AML-193 (cell line): ENCODE data around the gene KIF26B.

ENCODE experiments used
- DNase-seq, 2 experiments: peaks; one replicate each; lab custom pipeline; 2025; lab: John Stamatoyannopoulos, UW

Gene KIF26B

DNA sequence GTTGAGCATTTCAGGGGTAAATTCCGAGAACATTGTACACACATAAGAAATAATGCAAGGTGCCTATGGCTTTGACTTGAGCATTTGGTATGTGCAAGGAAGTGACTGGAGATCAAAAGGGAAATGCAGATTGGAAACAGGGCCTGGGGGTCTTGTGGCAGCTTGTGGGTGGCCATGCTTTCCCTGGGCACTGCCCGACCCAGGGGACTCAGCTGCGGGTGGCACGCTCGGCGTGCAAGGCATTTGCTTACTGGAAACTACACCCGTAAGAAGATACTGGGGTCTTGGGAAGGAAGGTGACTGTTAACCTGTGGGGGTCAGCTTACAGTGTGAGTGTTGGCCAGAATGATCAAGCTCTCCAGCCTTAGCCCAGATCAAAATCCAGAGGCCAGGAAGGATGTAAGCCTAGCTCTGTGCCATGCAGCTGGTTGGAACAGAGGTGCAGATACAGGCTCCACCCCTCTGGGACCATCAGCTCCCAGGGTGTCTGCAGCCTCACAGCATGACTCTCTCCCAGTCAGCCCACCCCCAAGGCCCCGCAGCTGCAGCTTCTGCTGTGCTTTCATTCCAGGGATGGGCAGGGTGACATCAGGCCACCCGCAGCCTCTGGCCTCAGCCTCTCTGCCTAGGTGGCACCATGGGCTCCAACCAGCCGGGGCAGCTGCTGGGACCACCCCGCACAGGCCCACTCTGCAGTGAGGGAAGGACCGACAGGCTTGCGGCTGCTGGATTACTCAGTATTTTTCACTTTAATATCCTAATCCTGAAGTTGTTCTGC is 55.1 kb downstream of the KIF26B start:
- no peak for DNase-seq

DNA sequence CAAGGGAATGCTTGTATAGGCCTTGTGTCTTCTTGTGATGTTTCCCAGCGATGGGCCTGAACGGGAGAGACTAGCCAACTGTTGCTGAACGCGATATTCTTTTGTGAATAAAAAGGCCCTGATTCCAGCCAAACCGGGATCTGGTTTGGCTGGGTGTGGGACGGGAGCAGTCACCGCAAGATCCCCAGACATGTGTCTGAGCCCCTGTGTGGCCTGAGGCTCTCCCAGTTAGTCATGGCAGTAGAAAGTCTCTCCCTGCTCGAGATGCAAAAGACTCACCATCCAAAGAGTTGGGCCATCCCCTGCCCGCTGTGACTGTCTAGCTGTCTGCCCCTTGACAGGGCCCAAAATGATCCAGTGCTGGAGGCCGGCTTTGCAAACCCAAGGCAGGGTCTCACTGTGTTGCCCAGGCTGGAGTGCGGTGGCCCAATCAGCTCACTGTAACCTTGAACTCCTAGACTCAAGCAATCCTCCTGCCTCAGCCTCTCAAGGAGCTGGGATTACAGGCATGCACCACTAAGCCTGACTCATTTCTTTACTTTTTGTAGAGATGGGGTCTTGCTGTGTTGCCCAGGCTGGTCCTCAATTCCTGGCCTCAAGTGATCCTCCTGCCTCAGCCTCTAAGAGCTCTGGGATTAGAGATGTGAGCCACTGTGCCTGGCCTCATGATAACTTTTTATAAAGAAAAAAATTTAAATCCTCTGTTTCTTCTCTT is 56.4 kb downstream of the KIF26B start:
- DNase-seq, result no peak

DNA sequence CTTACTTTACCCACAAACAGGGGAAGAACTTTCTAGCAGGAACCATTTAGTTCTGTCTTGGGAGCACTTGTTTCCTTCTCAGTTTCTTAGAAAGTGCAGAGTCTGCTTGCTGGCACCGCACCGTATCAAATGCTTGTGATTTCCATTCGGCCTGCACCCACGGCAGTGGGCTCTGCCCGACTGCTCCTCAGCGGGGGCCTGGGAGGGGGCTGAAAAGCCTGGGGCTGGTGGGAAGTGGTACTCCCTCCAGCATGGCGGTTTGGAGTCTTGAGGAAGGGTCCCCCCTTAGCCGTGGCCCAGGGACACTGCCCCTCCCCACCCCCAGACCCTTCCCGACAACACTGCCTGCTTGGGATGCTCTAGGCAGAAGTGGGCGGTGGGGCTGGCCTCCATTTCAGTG is 57.0 kb downstream of the KIF26B start:
- no peak for DNase-seq

DNA sequence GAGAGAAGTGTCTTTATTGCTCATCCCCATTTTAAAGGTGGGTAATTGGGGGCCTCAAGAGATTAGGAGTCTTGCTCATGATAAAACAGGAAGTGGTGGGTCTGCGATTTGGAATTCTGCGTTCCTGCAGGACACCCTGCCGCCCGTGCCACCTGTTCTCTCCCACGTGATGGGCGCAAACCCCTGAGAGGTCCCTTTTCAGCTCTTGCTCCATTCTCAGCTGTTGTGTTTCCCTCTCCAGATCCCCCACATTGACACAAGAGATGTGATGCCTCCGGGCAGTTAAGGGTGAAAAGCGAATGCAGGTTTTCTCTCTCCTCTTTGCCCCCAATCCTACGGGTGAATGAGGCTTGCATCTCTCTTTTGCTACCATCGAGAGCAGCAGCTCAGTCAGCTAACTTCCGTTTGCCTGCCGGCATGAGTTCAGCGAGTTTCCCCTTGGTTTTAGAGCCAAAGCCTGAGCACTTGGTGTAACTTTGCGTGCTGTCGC is 57.5 kb downstream of the KIF26B start:
- DNase-seq, result no peak

DNA sequence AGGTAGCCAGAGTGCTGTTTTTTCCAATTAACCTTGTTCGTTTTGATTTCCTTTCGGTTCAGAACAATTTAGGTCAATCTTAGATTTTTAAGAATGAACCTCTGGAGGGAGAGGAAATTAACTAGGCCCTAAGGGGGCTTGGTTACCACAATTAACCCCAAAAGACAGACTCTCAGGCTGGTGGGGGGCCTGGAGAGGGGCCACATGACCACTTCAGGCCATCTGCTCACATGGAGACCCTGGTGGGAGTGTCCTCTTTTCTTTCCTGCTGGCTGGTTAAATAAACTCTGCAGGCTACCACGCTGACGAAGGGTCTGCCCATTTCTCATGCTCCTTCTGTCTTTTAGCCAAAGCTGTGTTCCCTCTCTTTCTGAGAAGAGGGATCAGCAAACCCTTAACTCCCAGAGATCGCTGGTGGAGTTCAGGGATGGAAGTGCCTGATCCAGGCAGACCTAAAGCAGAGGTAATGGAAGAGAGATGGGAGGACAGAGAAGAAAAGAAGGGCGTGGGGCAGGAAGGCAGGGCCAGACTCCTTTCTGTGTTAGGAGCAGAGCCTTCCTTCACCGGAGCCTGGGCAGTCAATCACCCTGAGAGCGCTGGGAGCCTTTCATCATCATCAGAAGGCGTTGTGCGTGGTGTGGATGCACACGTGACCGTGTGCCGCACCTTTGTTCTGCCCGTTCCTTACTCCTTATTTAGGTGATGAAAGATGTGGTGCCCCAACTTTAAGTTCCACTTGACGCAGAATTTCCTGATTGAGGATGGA is 58.5 kb downstream of the KIF26B start:
- no peak for DNase-seq

DNA sequence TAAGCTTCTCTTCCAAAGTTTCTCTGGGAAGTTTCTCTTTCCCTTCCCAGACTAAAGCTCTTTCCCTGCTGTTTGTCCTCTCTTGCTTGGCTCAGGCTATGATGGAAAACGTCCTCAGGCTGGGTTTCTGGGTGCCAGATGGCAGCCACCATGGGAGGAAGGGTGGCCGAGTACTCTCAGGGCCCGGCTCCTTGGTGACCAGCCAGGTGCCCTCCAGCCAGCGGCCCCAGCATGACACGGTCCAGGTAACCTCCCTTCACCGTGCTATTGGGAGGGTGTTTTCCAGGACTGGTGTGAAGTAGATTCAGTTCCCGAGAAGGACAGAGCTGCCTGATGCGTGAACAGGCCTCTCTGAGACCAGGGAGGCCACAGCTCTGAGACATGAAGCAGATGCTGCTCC is 60.3 kb downstream of the KIF26B start:
- DNase-seq, result no peak

DNA sequence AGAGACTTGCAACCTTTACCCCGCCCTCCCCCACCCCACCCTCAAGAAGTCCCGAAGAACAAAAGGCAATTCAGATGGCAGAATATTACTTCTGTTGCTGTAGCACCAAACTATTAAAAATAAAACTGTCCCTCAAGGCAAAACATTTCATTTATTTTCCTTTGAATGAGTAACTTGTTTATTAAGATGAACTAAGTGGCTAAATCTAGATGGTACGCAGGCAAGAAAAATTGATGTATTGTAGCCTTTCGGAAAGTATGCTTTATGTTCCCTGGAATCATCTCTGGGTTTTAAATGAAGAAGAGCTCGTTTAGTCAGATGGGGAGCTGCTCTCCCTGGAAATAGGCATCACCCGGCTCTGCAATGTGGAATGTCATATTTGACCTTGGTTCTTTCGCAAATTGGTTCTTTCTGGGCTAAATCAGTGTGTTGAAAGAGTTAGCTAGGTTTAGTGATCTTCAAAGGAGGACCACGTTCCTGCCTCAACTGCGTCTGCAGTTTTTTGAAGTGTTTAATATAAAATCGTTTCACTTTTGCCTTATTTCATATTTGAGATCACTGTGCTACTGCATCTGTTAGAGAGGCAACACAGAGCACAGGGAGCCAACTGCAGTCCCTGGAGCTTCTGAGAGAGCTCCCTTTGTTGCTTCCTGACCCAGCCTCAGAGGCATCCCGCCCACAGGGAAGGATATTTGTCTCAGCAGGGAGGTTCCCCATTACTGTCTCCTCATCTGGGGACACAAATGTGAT is 61.8 kb downstream of the KIF26B start:
- no peak for DNase-seq

DNA sequence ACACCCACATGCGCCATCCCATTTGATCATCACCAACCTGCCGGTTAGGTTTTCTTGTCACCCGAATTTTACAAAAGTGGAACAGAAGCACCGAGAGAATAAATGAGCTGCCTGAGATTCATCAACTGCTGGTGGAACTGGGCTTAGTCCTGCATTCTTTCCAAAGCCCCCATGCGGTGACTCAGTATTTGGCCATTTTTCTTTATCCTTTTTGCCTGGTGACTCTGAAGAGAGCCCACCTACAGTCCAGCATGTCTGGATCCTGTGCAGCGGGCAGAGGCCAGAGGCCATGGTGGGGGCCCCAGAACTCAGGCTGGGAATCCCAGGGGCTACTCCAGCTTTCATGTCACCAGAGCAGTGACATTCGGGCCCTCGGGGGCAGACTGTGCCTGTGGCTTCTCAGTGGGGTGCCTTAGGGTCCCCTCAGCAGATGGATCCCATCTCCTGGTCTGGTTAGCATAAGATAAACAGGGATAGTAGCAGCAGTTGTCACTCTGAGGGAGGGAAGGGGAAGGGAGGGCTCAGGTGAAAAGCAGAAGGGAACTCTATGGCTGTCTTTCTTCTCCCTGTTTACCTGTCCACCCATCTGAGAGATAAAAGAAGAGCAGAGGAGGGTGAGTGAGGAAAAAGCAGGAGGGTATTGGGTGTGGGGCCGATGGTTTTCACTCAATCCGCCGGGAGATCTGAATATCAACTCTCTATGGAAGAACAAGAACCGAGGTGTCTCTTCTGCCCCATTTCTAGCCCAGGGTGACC is 63.2 kb downstream of the KIF26B start:
- no peak for DNase-seq

DNA sequence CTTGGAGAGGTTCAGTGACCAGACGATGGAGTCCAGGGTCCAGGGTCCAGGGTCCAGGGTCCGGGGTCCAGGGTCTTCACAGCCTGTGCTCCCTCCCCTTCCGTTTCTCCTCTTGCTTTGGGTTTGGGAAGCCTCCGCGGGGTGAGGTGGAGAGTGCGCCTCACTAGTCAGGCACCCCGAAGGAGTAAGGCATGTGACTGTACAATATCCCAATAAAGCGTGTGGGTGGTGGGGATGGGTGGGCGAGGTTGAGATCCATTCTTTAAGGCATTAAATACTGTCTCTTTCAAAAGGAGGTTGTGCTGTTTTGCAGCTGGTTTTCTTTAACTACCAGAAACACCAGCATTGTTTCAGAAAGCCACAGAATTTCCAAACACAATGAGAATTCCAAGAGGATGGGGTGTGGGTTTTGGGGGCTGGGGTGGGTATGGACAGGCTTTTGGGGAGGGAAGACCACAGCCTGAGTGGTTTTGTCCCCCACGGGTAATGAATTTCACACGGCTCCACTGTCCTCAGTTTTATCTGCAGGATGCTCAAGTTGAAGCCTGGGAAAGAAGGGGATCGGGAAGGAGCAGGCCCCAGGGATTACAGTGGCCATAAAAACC is 65.7 kb downstream of the KIF26B start:
- DNase-seq, result no peak

DNA sequence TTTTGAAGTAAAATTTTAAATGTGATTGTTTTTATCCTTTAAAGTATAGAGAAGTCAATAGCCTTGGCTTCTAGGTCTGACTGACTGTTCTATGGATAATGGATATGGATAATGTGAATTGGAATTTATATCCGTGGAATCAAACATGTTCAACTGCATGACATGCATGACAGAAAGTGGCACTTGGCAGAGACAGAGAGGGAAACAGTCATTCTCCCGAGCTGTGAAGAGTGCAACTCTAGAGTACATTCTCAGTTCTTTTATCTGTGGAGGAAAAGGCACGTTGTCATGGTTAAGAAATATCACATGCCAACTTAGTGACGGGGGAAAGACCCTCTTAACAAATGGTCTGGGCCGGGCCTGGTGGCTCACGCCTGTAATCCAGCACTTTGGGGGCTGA is 67.0 kb downstream of the KIF26B start:
- no peak for DNase-seq

DNA sequence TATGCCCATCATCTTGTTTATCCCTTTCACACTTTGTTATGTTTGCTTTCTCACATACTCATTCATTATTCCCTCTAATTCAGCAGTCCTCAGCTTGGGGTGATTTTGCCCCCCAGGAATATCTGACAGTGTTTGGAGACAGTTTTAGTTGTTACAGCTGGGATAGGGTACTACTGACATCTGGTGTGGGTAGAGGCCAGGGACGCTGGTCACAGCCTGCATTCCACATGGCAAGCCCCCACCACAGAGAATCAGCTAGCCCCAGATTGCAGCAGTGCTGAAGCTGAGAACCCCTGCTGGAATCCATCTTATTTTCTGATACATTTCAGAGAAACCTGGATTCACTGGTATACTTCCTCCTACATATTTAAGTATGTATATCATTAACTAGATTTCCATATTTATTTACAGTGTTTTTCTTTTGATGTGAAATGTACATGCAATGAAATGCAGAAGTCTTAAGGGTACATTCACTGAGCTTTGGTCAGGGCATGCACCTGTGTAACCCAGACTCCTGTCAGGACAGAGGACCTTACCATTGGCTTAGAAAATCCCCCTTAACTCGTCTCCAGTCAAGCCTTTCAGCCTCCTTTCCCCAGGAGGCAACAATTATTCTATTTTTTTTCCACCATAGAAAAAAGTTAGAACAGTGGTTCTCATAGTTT is 68.3 kb downstream of the KIF26B start:
- DNase-seq, result no peak

DNA sequence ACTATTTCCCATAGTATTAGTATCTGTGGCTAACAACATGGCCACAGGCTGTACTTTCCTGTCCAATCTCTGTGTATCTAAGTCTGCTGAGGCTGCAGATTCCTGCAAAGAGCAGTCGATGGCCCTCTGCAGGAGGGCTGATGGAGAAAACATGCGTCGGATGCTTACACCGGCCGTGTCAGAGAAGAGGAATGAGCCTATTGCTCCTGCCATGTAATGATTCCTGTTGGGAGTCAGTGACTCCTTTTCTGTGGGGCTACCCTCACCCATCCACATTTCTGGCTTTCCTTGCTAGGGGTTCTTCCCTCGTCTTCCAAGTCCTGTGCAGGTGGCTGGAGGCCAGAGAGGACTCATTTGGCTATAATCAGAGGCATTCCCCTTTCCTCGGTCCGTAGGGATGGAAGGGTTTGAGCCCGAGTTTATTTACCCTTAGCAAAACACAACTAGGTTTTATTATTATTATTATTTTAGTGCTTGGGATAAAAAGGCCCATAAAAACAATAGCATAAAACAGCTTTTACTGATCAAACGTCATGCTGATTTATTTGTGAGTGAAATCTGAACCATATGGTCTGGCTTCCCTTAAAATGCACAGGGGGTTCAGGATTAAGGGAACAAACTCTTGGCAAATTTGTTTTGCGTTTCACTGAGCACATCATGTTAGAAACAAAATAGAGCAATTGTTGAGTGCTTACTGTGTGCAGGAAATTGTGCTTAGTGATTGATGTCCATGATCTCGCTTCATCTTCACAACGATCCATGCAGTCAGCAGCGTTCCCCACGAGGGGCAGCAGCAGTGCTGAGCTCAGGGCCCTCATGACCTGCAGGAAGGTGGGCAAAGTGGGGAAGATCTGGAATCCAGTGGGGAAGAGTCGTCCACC is 70.8 kb downstream of the KIF26B start:
- no peak for DNase-seq

DNA sequence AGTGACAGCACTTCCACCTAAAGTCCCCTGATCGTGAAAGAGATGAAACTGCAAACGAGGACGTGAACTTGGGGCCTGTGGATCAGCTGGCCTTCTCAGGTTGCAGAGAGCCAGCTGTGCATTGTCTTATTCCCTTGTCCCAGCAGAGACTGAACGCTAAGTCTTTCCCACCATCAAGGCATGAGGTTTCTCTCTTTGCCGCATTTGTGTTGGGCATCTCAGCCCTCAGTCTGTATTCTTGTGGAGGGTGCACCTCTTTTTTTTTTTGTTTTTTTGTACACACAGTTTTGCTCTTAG is 71.4 kb downstream of the KIF26B start:
- no peak for DNase-seq

DNA sequence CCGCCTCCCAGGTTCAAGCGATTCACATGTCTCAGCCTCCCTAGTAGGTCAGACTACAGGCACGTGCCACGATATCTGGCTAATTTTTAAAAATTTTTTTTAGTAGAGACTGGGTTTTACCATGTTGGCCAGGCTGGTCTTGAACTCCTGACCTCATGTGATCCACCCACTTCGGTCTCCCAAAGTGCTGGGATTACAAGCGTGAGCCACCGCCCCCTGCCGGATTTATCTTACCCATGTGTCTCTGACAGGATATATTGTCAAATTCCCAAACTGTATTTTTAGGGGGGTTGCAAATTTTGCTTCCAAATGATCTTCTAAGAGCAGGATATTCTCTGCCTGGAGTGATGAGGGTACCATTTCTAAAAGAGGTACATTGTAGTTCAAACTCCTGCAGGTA is 74.3 kb downstream of the KIF26B start:
- DNase-seq, result no peak

DNA sequence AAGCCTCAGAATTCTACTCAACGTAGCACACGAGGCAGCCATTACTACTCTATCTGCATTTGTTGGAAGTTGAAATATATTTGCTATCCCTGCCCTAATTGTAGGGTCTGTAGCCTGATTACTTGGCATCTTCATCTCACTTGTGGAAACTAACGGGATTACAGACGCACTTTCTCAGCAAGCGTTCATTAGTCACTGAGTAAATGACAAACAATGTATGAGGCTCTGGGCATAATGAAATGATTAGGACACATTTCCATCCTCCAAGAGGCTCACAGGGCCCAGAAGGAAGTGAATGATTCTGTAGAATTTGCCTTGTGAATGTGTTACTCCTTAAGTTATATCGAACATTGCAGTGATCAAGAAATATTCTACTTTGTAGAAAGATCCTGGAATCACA is 78.1 kb downstream of the KIF26B start:
- no peak for DNase-seq

DNA sequence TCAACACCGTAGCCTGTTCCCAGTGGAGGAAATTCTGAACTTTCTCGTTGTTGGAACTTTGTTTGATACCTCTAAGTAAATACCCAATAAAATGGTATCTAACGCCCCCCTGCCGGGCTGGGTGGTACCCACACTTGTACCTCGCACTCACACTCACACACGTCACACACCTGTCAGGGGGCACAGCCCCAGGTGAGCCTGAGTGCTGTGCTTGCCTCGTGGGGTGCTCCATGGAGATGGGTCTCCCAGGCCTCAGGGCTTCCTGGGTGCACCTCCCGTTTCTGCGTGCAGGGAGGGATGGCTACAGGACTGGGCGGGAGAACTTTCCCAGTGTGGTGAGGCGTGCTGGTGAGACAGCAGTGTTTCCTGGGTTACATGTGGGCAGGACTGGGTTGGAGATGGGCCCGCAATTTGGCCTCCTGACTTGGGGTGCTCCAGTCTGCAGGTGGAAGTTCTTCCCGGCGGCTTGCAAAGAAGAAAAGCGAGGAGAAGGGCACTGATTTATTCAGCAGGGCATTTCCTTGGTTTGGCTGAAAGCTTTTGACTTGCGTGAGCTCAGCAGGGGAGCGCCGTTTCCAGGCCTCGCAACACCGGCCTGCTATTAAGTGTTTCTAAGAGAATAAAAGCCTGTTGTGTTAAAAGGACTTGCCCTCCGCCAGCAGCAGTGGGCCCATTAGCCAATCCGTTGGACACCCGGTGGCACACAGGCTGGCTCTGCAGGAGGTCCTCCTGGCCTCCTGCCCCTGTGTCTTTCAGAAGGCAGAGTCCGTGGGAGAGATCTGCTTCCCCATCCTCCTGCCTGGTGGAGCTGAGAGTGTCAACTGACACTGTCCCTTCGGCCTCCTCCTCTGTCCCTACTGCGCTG is 79.7 kb downstream of the KIF26B start:
- DNase-seq, result no peak

DNA sequence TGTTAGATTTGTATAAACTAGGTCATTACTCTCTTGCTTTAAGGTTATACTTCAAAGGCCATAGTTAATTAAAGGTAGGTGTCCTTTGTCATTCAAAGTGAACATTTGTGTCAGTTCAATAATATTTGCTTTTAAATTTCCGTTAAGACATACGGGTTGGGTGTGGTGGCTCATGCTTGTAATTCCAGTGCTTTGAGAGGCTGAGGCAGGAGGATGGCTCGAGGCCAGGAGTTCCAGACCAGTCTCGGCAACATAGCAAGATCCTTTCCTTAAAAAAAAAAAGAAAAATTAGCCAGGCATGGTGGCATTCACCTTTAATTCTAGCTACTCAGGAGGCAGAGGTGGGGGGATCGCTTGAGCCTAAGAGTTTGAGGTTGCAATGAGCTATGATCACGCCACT is 80.4 kb downstream of the KIF26B start:
- DNase-seq, result no peak

DNA sequence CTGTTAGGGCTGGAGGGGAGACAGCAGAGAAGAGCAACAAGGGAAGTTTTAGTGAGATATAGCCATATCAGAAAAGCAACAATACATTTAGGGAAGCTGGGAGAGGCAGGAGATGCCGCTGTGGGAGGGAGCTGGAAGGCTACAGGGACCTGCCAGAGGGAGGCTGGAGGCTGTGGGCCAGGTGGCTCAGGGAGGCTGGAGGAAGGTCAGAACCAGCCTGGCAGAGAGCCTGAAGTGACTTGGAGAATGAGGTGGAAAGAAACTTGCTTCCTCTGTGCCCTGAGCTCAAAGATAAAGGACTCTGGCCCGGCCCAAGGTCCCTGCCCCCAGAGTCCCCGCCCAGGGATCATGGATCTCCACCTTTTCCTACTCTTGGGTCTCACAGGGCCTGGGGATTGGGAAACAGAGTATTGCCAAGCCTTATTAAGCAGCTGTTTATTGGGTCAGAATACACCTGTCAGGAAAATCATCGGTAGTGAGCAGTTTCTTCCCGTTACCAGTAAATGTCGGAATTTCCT is 85.9 kb downstream of the KIF26B start:
- no peak for DNase-seq
